GM21737 (cell line): ENCODE results near the gene PTPN6.

Source experiments
- ATAC-seq: cut with Tn5 transposase; IDR thresholded peaks from one replicate; pipeline ENCODE4 v1.9.1; 2021; ENCODE audit warnings: mild to moderate bottlenecking, moderate library complexity; ENCODE audit not compliant: unreplicated experiment

PTPN6 gene

DNA sequence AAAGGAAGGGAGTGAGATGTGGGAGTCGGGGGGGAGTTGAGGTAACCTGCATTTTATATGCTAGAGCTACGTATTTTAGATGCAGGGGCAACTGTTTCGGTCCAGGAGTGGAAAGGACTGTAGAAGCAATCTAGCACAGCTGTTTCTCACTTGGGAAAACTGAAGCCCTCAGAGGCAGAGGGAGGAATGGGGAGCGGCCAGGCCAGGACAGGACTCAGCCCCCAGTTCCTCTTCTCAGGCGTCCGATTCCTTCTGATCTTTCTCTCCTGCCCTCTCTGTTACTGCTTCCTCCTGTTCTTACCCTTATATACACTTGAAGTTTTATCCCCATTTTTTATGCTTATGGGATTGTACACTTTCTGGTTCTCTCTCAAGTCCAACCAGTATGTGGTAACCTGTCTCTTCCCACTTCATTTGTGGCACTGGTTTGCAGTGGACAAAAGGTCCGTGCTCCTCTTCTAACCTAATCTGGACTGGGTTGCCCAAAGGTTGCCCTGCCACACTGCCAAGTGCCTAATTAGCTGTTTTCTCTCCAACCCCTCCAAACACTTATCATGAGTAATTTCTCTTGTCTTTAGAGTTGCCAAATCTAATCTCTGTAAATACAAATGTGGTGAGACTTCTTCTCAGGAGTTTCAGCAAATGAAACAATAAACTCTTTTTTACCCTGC is 50.9 kb downstream of the PTPN6 start:
- no peak for ATAC-seq

DNA sequence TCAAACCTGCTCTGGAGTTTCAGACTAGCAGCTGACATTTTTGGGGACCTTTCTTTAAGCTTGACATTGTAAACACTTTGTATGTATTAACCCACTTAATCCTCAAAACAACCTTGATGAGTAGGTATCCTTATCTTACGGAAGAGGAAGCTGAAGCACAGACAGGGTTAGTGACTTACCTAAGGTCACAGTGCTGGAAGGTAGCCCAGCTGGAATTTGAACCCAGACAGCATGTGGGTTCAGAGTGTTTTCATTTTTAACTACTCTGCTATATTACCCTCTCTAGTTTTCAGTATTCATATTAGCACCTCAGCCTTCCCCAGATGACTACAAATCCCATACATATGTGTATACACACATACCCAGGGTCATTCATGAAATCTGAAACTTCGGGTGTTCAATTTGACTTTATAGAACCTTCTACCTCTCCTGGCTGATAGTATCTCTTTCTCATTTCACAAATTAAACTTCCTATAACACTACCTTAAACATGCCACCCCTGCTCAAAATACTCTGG is 53.2 kb downstream of the PTPN6 start:
- no peak for ATAC-seq

DNA sequence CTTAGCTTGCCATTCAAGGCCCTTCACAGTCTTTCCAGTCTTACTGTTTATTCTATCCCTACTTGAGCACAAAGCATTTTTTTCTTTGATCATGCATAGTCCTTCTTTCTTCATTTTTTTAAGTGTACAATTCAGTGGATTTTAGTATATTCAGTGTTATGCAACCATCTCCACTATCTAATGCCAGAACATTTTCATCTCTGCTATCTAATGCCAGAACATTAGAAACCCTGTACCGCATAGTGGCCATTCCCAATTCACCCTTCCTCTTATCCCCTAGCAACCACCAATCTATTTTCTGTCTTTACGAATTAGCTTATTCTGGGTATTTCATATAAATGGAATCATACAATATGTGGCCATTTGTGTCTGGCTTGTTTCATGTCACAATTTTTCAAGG is 53.7 kb downstream of the PTPN6 start:
- ATAC-seq = no peak

DNA sequence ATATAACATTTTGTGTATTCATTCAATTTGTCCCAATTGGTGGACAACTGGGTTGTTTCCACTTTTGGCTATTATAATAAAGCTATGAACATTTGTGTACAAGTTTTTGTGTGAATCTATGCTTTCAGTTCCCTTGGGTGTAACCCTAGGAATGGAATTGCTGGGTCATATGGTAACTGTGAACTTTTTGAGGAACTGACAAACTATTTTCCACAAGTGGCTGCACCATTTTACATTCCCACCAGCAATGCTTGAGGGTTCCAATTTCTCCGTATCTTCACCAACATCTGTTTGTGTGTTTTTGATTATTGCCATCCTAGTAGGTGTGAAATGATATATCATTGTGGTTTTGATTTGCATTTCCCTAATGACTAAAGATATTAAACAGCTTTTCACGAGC is 54.2 kb downstream of the PTPN6 start:
- ATAC-seq = no peak

DNA sequence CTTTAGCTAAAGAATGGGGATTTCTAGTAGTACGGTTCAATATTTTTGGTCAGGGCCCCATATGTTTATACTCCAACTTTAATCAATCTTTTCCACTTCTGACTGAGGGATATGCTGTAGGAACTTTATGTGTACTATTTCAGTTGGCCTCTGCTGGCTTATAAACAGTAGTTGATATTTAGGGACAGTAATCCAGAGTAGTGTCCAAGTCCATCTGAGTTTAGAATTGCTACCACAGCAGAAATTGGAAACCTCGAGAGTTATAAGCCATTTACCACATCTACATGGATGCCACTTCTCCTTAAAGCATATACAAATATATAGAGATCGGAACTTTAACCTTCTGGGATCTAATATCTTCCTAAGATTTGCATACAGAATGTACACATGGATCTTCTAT is 55.5 kb downstream of the PTPN6 start:
- ATAC-seq = no peak

DNA sequence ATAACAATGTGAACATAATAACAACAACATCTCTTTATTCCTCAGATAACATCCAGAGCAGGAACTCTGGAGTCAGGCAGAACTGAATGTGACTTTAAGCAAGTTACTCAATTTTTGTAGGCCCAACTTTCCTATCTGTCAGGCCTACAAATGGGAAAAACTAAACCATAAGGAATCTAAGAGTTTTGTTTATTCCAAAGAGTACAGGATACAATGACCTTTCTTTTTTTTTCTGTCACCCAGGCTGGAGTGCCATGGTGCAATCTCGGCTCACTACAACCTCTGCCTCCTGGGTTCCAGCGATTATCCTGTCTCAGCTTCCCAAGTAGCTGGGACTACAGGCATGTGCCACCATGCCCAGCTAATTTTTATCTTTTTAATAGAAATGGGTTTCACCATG is 57.7 kb downstream of the PTPN6 start:
- no peak for ATAC-seq

DNA sequence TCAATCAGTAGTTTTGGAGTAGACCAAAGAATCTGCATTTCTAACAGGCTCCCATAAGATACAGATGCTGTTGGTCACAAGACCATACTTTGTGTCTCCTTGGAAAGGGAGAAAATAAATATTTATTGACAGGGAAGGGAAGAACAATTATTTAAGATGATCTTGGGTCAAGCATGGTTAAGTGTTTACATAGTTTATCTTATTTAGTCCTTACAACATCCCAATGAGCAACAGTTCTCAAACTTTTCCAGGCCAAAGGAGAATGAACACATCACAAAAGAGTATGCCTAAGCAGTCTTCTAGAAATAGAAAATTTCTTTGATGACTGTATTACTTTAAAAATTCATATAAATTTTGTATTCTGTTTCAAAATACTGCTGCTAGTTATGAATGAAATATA is 58.4 kb downstream of the PTPN6 start:
- ATAC-seq = no peak
